Osteoblast (primary cell): ENCODE results near the gene COG3. TPM values are rescaled to one million over a fixed set of nuclear protein-coding genes. Genes with fewer than 3 reads are reported as not detected.

Experiments used
- DNase-seq: peaks from one replicate; pipeline ENCODE4 v3.0.0; 2011; ENCODE audit warnings: low spot score, mixed read lengths; ENCODE audit not compliant: insufficient read length; ENCODE audit errors: missing footprints
- H2AFZ ChIP-seq: 2 replicates; pipeline ENCODE4 v1.6.0; 2011; ENCODE audit warnings: mild to moderate bottlenecking, low read length
- H3K27ac ChIP-seq: 2 replicates; pipeline ENCODE4 v1.5.1; 2011; ENCODE audit warnings: mild to moderate bottlenecking, low read depth, low read length, moderate library complexity
- H3K27me3 ChIP-seq: 2 replicates; pipeline ENCODE4 v1.6.0; 2012; ENCODE audit warnings: mild to moderate bottlenecking, control low read depth, inconsistent platforms, low read length, moderate library complexity; ENCODE audit not compliant: insufficient read depth
- H3K36me3 ChIP-seq: 2 replicates; pipeline ENCODE4 v1.5.1; 2011; ENCODE audit warnings: mild to moderate bottlenecking, low read length, control low read depth, moderate library complexity; ENCODE audit not compliant: insufficient read depth
- H3K4me1 ChIP-seq: 2 replicates; pipeline ENCODE4 v1.5.1; 2011; ENCODE audit warnings: mild to moderate bottlenecking, low read length, control low read depth, moderate library complexity; ENCODE audit not compliant: insufficient read depth
- H3K4me2 ChIP-seq: 2 replicates; pipeline ENCODE4 v1.6.0; 2011; ENCODE audit warnings: mild to moderate bottlenecking, low read length; ENCODE audit not compliant: insufficient read depth
- H3K4me3 ChIP-seq: fragments of 200-600 bp; sonication (generic); 3 replicates; pipeline ENCODE4 v1.5.1; 2012; ENCODE audit warnings: mild to moderate bottlenecking, low read length, inconsistent platforms; ENCODE audit not compliant: insufficient read depth
- H3K79me2 ChIP-seq: 2 replicates; pipeline ENCODE4 v1.6.0; 2012; ENCODE audit warnings: mild to moderate bottlenecking, low read length, control low read depth, inconsistent platforms; ENCODE audit not compliant: insufficient read depth
- H3K9me3 ChIP-seq: 2 replicates; pipeline ENCODE4 v1.5.1; 2011; ENCODE audit warnings: low read depth, low read length, control low read depth
- H4K20me1 ChIP-seq: 2 replicates; pipeline ENCODE4 v1.6.0; 2012; ENCODE audit warnings: mild to moderate bottlenecking, low read length, control low read depth; ENCODE audit not compliant: insufficient read depth
- CTCF ChIP-seq: IDR thresholded peaks from 2 replicates; pipeline ENCODE4 v1.5.1; 2011; ENCODE audit warnings: mild to moderate bottlenecking, low read depth, low read length, moderate library complexity; ENCODE audit errors: extremely low read depth
- total RNA-seq: library from RNA; depleted of rRNA; stranded (reverse); fragments of >200 nt; gene quantifications from 2 replicates; pipeline ENCODE4 v1.2.3, GENCODE V29; 2012

The COG3 gene
- total RNA-seq, 1 donor: 35.5 TPM

GRCh38 chr13:45534604-45535003, 69.9 kb downstream of the COG3 start:
- DNase-seq: no peak
- Histone ChIP-seq H3K27me3 (no peaks in the 10 kb centered on the region), H4K20me1 (peaks cover under 1% of the 10 kb centered on the region), H3K4me2 (no peak overlapping the region), H3K4me3 (no peak overlapping the region), H2AFZ (no peak overlapping the region), H3K4me1 (no peaks in the 10 kb centered on the region), H3K36me3 (peaks cover 48% of the 10 kb centered on the region), H3K9me3 (no peaks in the 10 kb centered on the region), H3K27ac (no peak overlapping the region), H3K79me2 (no peaks in the 10 kb centered on the region)
- TF ChIP-seq CTCF: no peak

- H3K79me2 ChIP-seq: no peaks in the 10 kb centered on the region
- no peaks in the 10 kb centered on the region for H3K27me3 ChIP-seq
- no peak for DNase-seq
- H2AFZ ChIP-seq: no peak overlapping the region
- H4K20me1 ChIP-seq: no peaks in the 10 kb centered on the region
- TF ChIP-seq CTCF: no peak
- no peak overlapping the region for H3K27ac ChIP-seq
- peaks cover 35% of the 10 kb centered on the region for H3K36me3 ChIP-seq
- no peak overlapping the region for H3K4me2 ChIP-seq
- H3K9me3 ChIP-seq: no peaks in the 10 kb centered on the region
- no peak overlapping the region for H3K4me3 ChIP-seq
- no peaks in the 10 kb centered on the region for H3K4me1 ChIP-seq
These were observed 71.5 kb downstream of the COG3 start for GRCh38 chr13:45536224-45536623.

- peaks cover 28% of the 10 kb centered on the region for H3K36me3 ChIP-seq
- H3K4me3 ChIP-seq: no peak overlapping the region
- H3K9me3 ChIP-seq: no peaks in the 10 kb centered on the region
- H3K4me2 ChIP-seq: no peak overlapping the region
- no peaks in the 10 kb centered on the region for H3K27me3 ChIP-seq
- no peaks in the 10 kb centered on the region for H4K20me1 ChIP-seq
- H3K79me2 ChIP-seq: no peaks in the 10 kb centered on the region
- no peaks in the 10 kb centered on the region for H3K4me1 ChIP-seq
- H2AFZ ChIP-seq: no peak overlapping the region
- H3K27ac ChIP-seq: no peak overlapping the region
- TF ChIP-seq CTCF: no peak
- no peak for DNase-seq
These were observed 72.8 kb downstream of the COG3 start for GRCh38 chr13:45537516-45537915.

- Histone ChIP-seq H3K36me3 (peaks cover 26% of the 10 kb centered on the region), H4K20me1 (no peaks in the 10 kb centered on the region), H3K4me3 (no peak overlapping the region), H3K9me3 (no peaks in the 10 kb centered on the region), H3K27ac (no peak overlapping the region), H3K27me3 (no peaks in the 10 kb centered on the region), H3K4me2 (no peak overlapping the region), H2AFZ (no peak overlapping the region), H3K79me2 (no peaks in the 10 kb centered on the region), H3K4me1 (no peaks in the 10 kb centered on the region)
- no peak for DNase-seq
- no peak for TF ChIP-seq CTCF
These were observed 73.6 kb downstream of the COG3 start for GRCh38 chr13:45538382-45538781.
